CD14-positive monocyte (primary cell): ENCODE data around the gene DPP10. TPM values are rescaled to one million over a fixed set of nuclear protein-coding genes. Genes with fewer than 3 reads are reported as not detected.

ENCODE experiments used
- DNase-seq, 3 donors: peaks; one replicate each; pipeline ENCODE4 v3.0.0-alpha.2; 2011 to 2022
- H2AFZ ChIP-seq: 2 replicates; pipeline ENCODE4 v1.6.0; 2012; ENCODE audit warnings: mild to moderate bottlenecking, low read depth, low read length, inconsistent platforms; ENCODE audit not compliant: insufficient read depth, poor library complexity, severe bottlenecking
- H3K27ac ChIP-seq, 2 donors: 1 replicate in 1 of 2; 2 replicates in 1 of 2; pipeline ENCODE4 v1.5.1; 2012 to 2013; ENCODE audit warnings: low read length in 2 of 2, control low read depth in 1 of 2, inconsistent platforms in 1 of 2, low read depth in 1 of 2, mild to moderate bottlenecking in 1 of 2
- H3K27me3 ChIP-seq, 2 donors: one replicate each; pipeline versions ENCODE4 v1.6.0 to v1.6.1; 2011 to 2013; ENCODE audit warnings: low read length in 2 of 2; ENCODE audit not compliant: control insufficient read depth in 2 of 2, insufficient read depth in 2 of 2
- H3K36me3 ChIP-seq, 2 donors: replicated peaks in 1 of 2; 1 replicate in 1 of 2; 2 replicates in 1 of 2; pipeline versions ENCODE4 v1.5.1 to v1.6.1; 2012 to 2013; ENCODE audit warnings: low read length in 2 of 2, control low read depth in 1 of 2, inconsistent platforms in 1 of 2, mild to moderate bottlenecking in 1 of 2; ENCODE audit not compliant: insufficient read depth in 2 of 2, control insufficient read depth in 1 of 2
- H3K4me1 ChIP-seq, 2 donors: 1 replicate in 1 of 2; 2 replicates in 1 of 2; pipeline versions ENCODE4 v1.5.1 to v1.6.1; 2012 to 2013; ENCODE audit warnings: low read length in 2 of 2, control low read depth in 1 of 2, inconsistent platforms in 1 of 2, mild to moderate bottlenecking in 1 of 2, moderate library complexity in 1 of 2; ENCODE audit not compliant: insufficient read depth in 2 of 2, control insufficient read depth in 1 of 2
- H3K4me2 ChIP-seq: replicated peaks from 2 replicates; pipeline ENCODE3; 2012; ENCODE audit warnings: low read length, moderate library complexity, mild to moderate bottlenecking; ENCODE audit not compliant: poor library complexity, severe bottlenecking; ENCODE audit errors: extremely low read depth
- H3K4me3 ChIP-seq, 3 experiments: fragments of 200-600 bp in 1 of 3; sonication (generic) in 1 of 3; replicated peaks in 1 of 3; 1 replicate in 2 of 3; 2 replicates in 1 of 3; pipeline ENCODE4 v1.5.1; 2011 to 2013; ENCODE audit warnings: low read length in 3 of 3, mild to moderate bottlenecking in 3 of 3, control low read depth in 2 of 3, low read depth in 2 of 3, inconsistent platforms in 1 of 3, moderate library complexity in 1 of 3
- H3K79me2 ChIP-seq: 2 replicates; pipeline ENCODE4 v1.6.0; 2012; ENCODE audit warnings: mild to moderate bottlenecking, control low read depth, inconsistent platforms, low read length, moderate library complexity; ENCODE audit not compliant: insufficient read depth
- H3K9ac ChIP-seq: 2 replicates; pipeline ENCODE4 v1.6.0; 2017; ENCODE audit warnings: low read length, mild to moderate bottlenecking; ENCODE audit not compliant: insufficient read depth, poor library complexity, severe bottlenecking
- H3K9me3 ChIP-seq, 2 donors: replicated peaks in 1 of 2; 1 replicate in 1 of 2; 2 replicates in 1 of 2; pipeline versions ENCODE4 v1.5.1 to v1.6.1; 2012 to 2013; ENCODE audit warnings: low read length in 2 of 2, control low read depth in 1 of 2; ENCODE audit not compliant: control insufficient read depth in 1 of 2, insufficient read depth in 1 of 2
- H4K20me1 ChIP-seq: 2 replicates; pipeline ENCODE4 v1.6.0; 2012; ENCODE audit warnings: mild to moderate bottlenecking, low read length, control low read depth, moderate library complexity; ENCODE audit not compliant: insufficient read depth
- H3K27ac Mint-ChIP-seq, 7 donors: one replicate each; pipeline ENCODE4 v1.8.0; 2020; ENCODE audit warnings: mild to moderate bottlenecking in 7 of 7, mixed read lengths in 7 of 7, moderate library complexity in 6 of 7, inconsistent platforms in 2 of 7
- H3K27me3 Mint-ChIP-seq, 3 donors: one replicate each; pipeline ENCODE4 v1.8.0; 2021 to 2022; ENCODE audit warnings: low read depth in 3 of 3, mild to moderate bottlenecking in 3 of 3, mixed read lengths in 3 of 3, moderate library complexity in 3 of 3, inconsistent platforms in 1 of 3
- H3K36me3 Mint-ChIP-seq, 2 donors: one replicate each; pipeline ENCODE4 v1.8.0; 2020; ENCODE audit warnings: mixed read lengths in 2 of 2, inconsistent platforms in 1 of 2, mild to moderate bottlenecking in 1 of 2
- H3K4me1 Mint-ChIP-seq: one replicate; pipeline ENCODE4 v1.8.0; 2020; ENCODE audit warnings: mild to moderate bottlenecking, mixed read lengths
- H3K4me3 Mint-ChIP-seq, 2 donors: one replicate each; pipeline ENCODE4 v1.8.0; 2020; ENCODE audit warnings: mild to moderate bottlenecking in 2 of 2, mixed read lengths in 2 of 2, moderate library complexity in 1 of 2
- H3K9me3 Mint-ChIP-seq, 7 donors: one replicate each; pipeline ENCODE4 v1.8.0; 2020 to 2022; ENCODE audit warnings: mixed read lengths in 7 of 7, mild to moderate bottlenecking in 6 of 7, moderate library complexity in 6 of 7, inconsistent platforms in 2 of 7
- WGBS: methylation state at CpG from one replicate; pipeline ENCODE4 v1.1.5; 2013; ENCODE audit warnings: missing lambda C conversion rate; ENCODE audit not compliant: insufficient coverage; 5-methylcytosine and 5-hydroxymethylcytosine counted together
- intact Hi-C, 2 donors: fragments of 100-400 bp; cut with micrococcal nuclease; formaldehyde crosslinking; loops; one replicate each; pipeline versions ENCODE4 v1.15.0 to v1.15.1; 2023
- polyA plus RNA-seq, 3 donors: library from polyadenylated mRNA; depleted of rRNA in 1 of 3; unstranded in 2 of 3; stranded (reverse) in 1 of 3; fragments of 300-500 nt in 2 of 3; fragments of >200 nt in 1 of 3; fragmentation: Illumina TruSeq in 2 of 3; gene quantifications; 1 replicate in 2 of 3; 2 replicates in 1 of 3; pipeline ENCODE4 v1.2.3, GENCODE V29; 2012 to 2021
- TF ChIP-seq, protein P1 (sequence below): fragments of 200-600 bp; IDR thresholded peaks from one replicate; pipeline ENCODE4 v1.8.0; 2022; ENCODE audit warnings: antibody characterized with exemption, mild to moderate bottlenecking

Gene DPP10
- polyA plus RNA-seq, 3 donors, result not detected

DNA sequence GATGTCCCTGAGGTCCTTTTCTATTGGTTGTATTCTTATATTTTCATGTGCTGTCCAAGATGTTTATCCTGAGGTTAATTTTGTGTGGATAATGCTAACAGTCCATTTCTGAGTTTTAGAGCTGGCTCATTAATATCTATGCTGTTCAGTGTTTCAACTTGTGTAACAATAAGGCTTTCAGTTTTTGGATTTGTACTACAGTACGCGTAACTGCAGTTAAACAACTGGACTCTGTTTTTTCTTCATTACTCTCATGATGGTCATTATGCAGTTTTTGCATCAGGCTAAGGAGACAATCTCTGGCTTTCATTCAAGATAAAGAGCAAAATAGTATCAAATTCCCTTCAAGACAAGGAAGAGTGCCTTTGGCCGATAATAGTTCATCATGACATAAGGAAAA lies 1364.8 kb downstream of the DPP10 start:
- no peaks in the 10 kb centered on the region for H3K79me2 ChIP-seq
- no peak for DNase-seq
- Mint-ChIP-seq H3K4me1 (no peaks in the 10 kb centered on the region), H3K9me3 (peaks cover 5 to 17% (median 11%) of the 10 kb centered on the region in 7 donors), H3K27ac (no peak overlapping the region), H3K36me3 (no peaks in the 10 kb centered on the region), H3K27me3 (no peaks in the 10 kb centered on the region), H3K4me3 (no peak overlapping the region)
- no peaks in the 10 kb centered on the region for H3K27me3 ChIP-seq
- 80% methylated on average over 2 of the region's 3 CpGs for WGBS
- no peak overlapping the region for H3K27ac ChIP-seq
- peaks cover 9 to 12% of the 10 kb centered on the region in 2 donors for H3K9me3 ChIP-seq
- H3K4me1 ChIP-seq, result no peaks in the 10 kb centered on the region
- no peaks in the 10 kb centered on the region for H4K20me1 ChIP-seq
- no peaks in the 10 kb centered on the region for H3K36me3 ChIP-seq
- no peak overlapping the region for H3K4me2 ChIP-seq
- intact Hi-C loops, result no loop called here
- H3K4me3 ChIP-seq, result no peak overlapping the region
- H3K9ac ChIP-seq, result no peak overlapping the region
- H2AFZ ChIP-seq, result no peak overlapping the region
- TF ChIP-seq, protein P1, sequence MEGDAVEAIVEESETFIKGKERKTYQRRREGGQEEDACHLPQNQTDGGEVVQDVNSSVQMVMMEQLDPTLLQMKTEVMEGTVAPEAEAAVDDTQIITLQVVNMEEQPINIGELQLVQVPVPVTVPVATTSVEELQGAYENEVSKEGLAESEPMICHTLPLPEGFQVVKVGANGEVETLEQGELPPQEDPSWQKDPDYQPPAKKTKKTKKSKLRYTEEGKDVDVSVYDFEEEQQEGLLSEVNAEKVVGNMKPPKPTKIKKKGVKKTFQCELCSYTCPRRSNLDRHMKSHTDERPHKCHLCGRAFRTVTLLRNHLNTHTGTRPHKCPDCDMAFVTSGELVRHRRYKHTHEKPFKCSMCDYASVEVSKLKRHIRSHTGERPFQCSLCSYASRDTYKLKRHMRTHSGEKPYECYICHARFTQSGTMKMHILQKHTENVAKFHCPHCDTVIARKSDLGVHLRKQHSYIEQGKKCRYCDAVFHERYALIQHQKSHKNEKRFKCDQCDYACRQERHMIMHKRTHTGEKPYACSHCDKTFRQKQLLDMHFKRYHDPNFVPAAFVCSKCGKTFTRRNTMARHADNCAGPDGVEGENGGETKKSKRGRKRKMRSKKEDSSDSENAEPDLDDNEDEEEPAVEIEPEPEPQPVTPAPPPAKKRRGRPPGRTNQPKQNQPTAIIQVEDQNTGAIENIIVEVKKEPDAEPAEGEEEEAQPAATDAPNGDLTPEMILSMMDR, result no peak

DNA sequence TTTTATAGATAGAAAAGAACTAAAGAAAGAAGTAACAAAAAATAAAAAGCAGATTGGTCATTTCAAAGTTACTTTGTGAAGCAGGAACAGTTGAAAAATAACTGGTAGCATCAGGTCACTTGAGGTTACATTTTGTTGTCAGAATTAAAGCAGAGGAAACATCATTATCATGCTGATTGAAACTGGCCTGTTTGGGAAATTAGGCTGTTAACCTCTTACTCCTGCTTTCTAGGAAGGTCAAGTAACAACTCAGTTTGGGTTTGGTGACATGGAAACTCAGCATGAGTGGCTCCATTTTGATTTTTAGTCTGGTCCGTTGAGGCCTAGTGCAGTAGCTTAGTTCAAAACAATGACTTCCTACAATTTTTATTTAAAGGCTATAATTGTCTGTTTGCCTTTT lies 1383.5 kb downstream of the DPP10 start:
- Histone ChIP-seq H3K27me3 (no peaks in the 10 kb centered on the region), H3K9ac (no peak overlapping the region), H3K9me3 (no peaks in the 10 kb centered on the region), H2AFZ (no peak overlapping the region), H4K20me1 (no peaks in the 10 kb centered on the region), H3K79me2 (no peaks in the 10 kb centered on the region), H3K4me2 (no peak overlapping the region), H3K27ac (no peak overlapping the region), H3K4me1 (no peaks in the 10 kb centered on the region), H3K4me3 (no peak overlapping the region), H3K36me3 (no peaks in the 10 kb centered on the region)
- Mint-ChIP-seq H3K36me3 (no peaks in the 10 kb centered on the region), H3K27ac (no peak overlapping the region), H3K4me1 (no peaks in the 10 kb centered on the region), H3K4me3 (no peak overlapping the region), H3K9me3 (peaks cover 0 to 6% (median 0%) of the 10 kb centered on the region in 7 donors), H3K27me3 (no peaks in the 10 kb centered on the region)
- no peak for DNase-seq
- TF ChIP-seq, protein P1, result no peak
- WGBS, result no CpG with 5 or more reads among the region's 1 CpG
- intact Hi-C loops, result no loop called here
